Measurements from ENCODE around the gene UNKL. TPM values are rescaled to one million over a fixed set of nuclear protein-coding genes. Genes with fewer than 3 reads are reported as not detected.

UNKL gene
- total and polyA plus RNA-seq, 3 donors from 2014 or later = 23.7 to 49.9 (median 49.2) TPM

DNA sequence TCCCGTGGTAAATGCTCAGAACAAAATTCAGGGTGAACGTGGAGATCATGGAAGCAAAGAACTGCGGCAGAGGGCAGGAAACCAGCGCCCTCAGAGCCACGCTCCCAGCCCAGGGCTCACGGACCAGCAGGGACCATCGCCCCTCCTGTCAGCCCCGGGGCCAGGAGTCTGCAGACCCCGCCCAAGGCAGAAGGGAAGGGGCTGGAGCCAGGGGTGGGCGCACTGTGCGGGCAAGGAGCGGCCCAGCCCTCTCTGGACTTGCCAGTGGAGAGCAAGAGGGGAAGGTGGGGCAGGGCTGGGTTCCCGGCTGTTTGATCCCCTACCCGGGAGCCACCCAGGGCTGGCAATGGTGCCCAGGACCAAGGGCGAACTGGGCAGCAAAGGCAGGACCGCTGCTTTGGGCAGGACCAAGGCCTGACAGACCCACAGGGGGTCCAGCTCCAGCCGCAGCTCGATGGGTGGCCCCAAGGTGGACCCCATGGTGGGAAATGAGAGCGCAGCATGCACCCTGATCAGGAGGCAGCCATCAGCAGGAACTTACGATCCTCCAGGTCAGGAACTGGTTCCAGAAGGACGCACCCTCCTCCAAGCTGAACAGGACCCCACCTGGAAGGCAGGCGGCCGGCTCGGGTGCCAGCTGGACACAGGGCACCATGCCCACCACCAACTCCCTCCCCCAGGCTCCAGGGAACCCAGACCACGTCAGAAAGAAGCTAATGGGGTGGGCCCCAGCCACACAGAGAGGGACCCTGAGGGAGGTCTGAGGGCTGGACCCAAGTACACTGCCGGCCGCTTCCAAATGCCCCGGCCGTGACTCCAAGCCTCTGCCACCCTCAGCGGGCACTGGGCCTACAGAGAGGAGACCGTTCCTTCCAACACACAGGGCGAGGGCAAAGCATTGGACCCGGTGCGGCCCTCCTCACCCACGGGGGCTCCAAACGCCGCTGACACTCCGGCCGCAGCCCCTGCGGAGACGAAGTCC is 41.0 kb upstream of the UNKL start:
- Histone ChIP-seq H3K4me1 (no peaks in the 10 kb centered on the region), H3K9me3 (no peaks in the 10 kb centered on the region), H3K36me3 (ENCODE audit: low read depth, missing control alignments) (no peaks in the 10 kb centered on the region), H3K27ac (no peak overlapping the region), H3K27me3 (no peaks in the 10 kb centered on the region), H3K4me3 (no peak overlapping the region)
- no peak for DNase-seq
- TF ChIP-seq POLR2A (IDR thresholded peaks at IDR 0.05) = no peak
- TF ChIP-seq, protein P1, sequence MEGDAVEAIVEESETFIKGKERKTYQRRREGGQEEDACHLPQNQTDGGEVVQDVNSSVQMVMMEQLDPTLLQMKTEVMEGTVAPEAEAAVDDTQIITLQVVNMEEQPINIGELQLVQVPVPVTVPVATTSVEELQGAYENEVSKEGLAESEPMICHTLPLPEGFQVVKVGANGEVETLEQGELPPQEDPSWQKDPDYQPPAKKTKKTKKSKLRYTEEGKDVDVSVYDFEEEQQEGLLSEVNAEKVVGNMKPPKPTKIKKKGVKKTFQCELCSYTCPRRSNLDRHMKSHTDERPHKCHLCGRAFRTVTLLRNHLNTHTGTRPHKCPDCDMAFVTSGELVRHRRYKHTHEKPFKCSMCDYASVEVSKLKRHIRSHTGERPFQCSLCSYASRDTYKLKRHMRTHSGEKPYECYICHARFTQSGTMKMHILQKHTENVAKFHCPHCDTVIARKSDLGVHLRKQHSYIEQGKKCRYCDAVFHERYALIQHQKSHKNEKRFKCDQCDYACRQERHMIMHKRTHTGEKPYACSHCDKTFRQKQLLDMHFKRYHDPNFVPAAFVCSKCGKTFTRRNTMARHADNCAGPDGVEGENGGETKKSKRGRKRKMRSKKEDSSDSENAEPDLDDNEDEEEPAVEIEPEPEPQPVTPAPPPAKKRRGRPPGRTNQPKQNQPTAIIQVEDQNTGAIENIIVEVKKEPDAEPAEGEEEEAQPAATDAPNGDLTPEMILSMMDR (IDR thresholded peaks at IDR 0.05) = no peak
- 87 to 94% methylated on average over 17 to 34 of the region's 41 CpGs for WGBS, 2 donors
- intact Hi-C loops (cut with DNase I; ENCODE audit: low total_unique reads) = no loop called here

DNA sequence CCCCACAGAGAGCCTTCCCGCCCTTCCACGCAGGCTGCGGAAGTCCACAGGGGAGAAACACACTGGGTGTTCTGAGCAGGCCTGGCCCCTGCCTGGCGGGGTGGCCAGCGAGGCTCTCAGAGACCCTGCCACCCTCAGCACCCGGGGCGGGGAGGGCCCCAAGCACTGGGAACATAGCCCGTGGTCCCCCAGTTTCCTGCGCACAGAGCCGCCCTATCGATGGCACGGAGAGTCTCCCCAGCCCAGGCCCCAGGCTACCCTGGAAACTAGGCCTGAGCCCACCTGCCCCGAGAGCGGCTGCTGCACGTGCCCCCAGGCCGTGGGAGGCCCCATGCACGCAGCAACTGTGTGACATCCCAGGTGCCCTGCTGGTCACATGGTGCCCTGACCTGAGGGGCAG is 40.1 kb upstream of the UNKL start:
- WGBS, 2 donors = 87 to 91% methylated on average over 7 to 17 of the region's 17 CpGs
- no peak overlapping the region for H3K27ac ChIP-seq

DNA sequence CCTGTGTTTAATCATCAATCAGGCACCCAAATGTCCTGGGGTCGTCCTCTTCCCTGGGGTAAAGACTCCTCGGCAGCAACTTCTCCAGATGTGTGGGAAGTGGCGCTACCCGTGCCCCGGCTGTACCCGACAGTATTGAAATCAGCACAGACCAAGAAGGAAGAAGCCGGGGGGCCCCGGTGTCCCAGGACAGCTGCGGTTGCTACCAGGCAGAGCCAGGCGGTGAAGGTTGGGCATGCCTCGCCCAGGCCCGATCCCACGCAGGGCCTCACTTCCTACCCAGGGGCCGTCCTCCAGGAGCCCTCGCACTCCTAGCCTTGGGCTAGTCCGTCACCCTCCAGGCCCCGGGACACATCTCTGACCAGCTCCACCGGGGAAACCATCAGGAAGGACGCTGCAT is 38.8 kb upstream of the UNKL start:
- Histone ChIP-seq H3K4me3 (no peak overlapping the region), H3K36me3 (ENCODE audit: low read depth, missing control alignments) (no peaks in the 10 kb centered on the region), H3K9me3 (no peaks in the 10 kb centered on the region), H3K4me1 (no peaks in the 10 kb centered on the region), H3K27me3 (no peaks in the 10 kb centered on the region), H3K27ac (no peak overlapping the region)
- TF ChIP-seq, protein P1 (IDR thresholded peaks at IDR 0.05) = no peak
- no peak for TF ChIP-seq POLR2A (IDR thresholded peaks at IDR 0.05)
- 91 to 96% methylated on average over 16 to 19 of the region's 19 CpGs for WGBS, 2 donors
- intact Hi-C loops (cut with DNase I; ENCODE audit: low total_unique reads) = no loop called here
- no peak for DNase-seq

More for the DNA sequence above, 40.1 kb upstream of the UNKL start:
- Histone ChIP-seq H3K27me3 (no peaks in the 10 kb centered on the region), H3K4me3 (no peak overlapping the region), H3K4me1 (no peaks in the 10 kb centered on the region), H3K36me3 (ENCODE audit: low read depth, missing control alignments) (no peaks in the 10 kb centered on the region), H3K9me3 (no peaks in the 10 kb centered on the region)
- intact Hi-C loops (cut with DNase I; ENCODE audit: low total_unique reads) = no loop called here
- no peak for DNase-seq
- TF ChIP-seq, protein P1 (IDR thresholded peaks at IDR 0.05) = no peak
- no peak for TF ChIP-seq POLR2A (IDR thresholded peaks at IDR 0.05)

DNA sequence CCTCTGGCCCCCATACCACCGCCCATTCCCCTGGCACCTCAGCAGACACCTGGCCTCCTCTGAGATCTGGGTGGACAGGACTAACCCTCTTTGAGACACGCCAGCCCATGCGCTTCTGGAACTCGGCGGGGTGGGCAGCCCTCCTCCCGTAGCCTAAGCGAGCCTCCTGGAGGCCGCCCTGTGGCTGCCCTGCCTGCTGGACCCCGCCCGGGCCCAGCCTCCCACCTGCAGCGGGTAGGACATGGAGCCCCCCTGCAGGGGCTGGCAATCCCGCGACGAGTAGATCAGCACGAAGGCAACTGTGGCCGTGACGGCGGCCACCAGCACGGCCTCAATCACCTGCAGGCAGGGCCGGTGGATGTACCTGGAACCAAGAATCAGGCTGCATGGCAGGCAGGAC is 38.0 kb upstream of the UNKL start:
- Histone ChIP-seq H3K36me3 (ENCODE audit: low read depth, missing control alignments) (no peaks in the 10 kb centered on the region), H3K4me1 (no peaks in the 10 kb centered on the region), H3K4me3 (no peak overlapping the region), H3K9me3 (no peaks in the 10 kb centered on the region), H3K27ac (no peak overlapping the region), H3K27me3 (no peaks in the 10 kb centered on the region)
- DNase-seq = no peak
- TF ChIP-seq, protein P1 (IDR thresholded peaks at IDR 0.05) = no peak
- no peak for TF ChIP-seq POLR2A (IDR thresholded peaks at IDR 0.05)
- intact Hi-C loops (cut with DNase I; ENCODE audit: low total_unique reads) = no loop called here
- WGBS, 2 donors = 96% methylated on average over 12 of the region's 20 CpGs; no CpG with 5 or more reads in 1 of the 2 donors
